Panc1 (cell line): ENCODE data around the gene MPP3.

Source experiments
- CTCF ChIP-seq: fragments of 450-650 bp; IDR thresholded peaks from 2 replicates; pipeline ENCODE4 v1.5.1; 2017; ENCODE audit warnings: mild to moderate bottlenecking
- POLR2AphosphoS5 ChIP-seq: IDR thresholded peaks from 2 replicates; pipeline ENCODE4 v1.6.1; 2012; ENCODE audit warnings: mild to moderate bottlenecking, low read depth, low read length, moderate library complexity
- TCF7L2 ChIP-seq: IDR thresholded peaks from 2 replicates; pipeline ENCODE4 v1.6.1; 2011; ENCODE audit warnings: mild to moderate bottlenecking, low read depth, low read length, inconsistent platforms

- TF ChIP-seq CTCF (no peak), TCF7L2 (no peak), POLR2AphosphoS5 (no peak)
These were observed 61.5 kb downstream of the MPP3 start for GRCh38 chr17:43771463-43771862.
